Neural cell (in vitro differentiated cells): ENCODE measurements around the gene PTGIR. TPM values are rescaled to one million over a fixed set of nuclear protein-coding genes. Genes with fewer than 3 reads are reported as not detected.

Experiments
- H2AFZ ChIP-seq: fragments of 200-600, 300-800 bp; sonication (generic), shearing (Covaris generic); 2 replicates; pipeline ENCODE4 v1.6.0; 2014; ENCODE audit warnings: low read depth, mild to moderate bottlenecking, antibody characterized with exemption, low read length, moderate library complexity
- H3F3A ChIP-seq: fragments of 200-600 bp; shearing (Covaris generic); 2 replicates; pipeline ENCODE4 v1.6.1; 2016; ENCODE audit warnings: mild to moderate bottlenecking, moderate library complexity, mixed read lengths, antibody characterized with exemption, low read length; ENCODE audit not compliant: insufficient read depth, poor library complexity, severe bottlenecking
- H3K27ac ChIP-seq: fragments of 200-600, 300-800 bp; sonication (generic), shearing (Covaris generic); 2 replicates; pipeline ENCODE4 v1.5.1; 2014; ENCODE audit warnings: mild to moderate bottlenecking, low read length, moderate library complexity
- H3K27me3 ChIP-seq: fragments of 300-800, 200-600 bp; sonication (generic), shearing (Covaris generic); 2 replicates; pipeline ENCODE4 v1.6.0; 2014; ENCODE audit warnings: mild to moderate bottlenecking, low read depth, low read length, moderate library complexity; ENCODE audit not compliant: insufficient read depth
- H3K36me3 ChIP-seq: fragments of 300-800, 200-600 bp; sonication (generic), shearing (Covaris generic); 2 replicates; pipeline ENCODE4 v1.5.1; 2014; ENCODE audit warnings: mild to moderate bottlenecking, antibody characterized with exemption, low read length, moderate library complexity; ENCODE audit not compliant: insufficient read depth
- H3K4me2 ChIP-seq: fragments of 300-800, 200-600 bp; sonication (generic), shearing (Covaris generic); 2 replicates; pipeline ENCODE4 v1.6.0; 2014; ENCODE audit warnings: mild to moderate bottlenecking, low read length
- H3K4me3 ChIP-seq: fragments of 300-800, 200-600 bp; sonication (generic), shearing (Covaris generic); 2 replicates; pipeline ENCODE4 v1.5.1; 2014; ENCODE audit warnings: mild to moderate bottlenecking, low read length, moderate library complexity
- H3K79me2 ChIP-seq: fragments of 200-600 bp; shearing (Covaris generic); replicated peaks from 2 replicates; pipeline ENCODE4 v1.6.0; 2014; ENCODE audit warnings: mild to moderate bottlenecking, low read length, moderate library complexity; ENCODE audit not compliant: insufficient read depth
- H3K9ac ChIP-seq: fragments of 300-800, 200-600 bp; sonication (generic), shearing (Covaris generic); 2 replicates; pipeline ENCODE4 v1.6.1; 2016; ENCODE audit warnings: mild to moderate bottlenecking, low read length, mixed read lengths
- H3K9me2 ChIP-seq: fragments of 200-600 bp; shearing (Covaris generic); 2 replicates; pipeline ENCODE4 v1.6.1; 2016; ENCODE audit warnings: mild to moderate bottlenecking, low read length, mixed read lengths; ENCODE audit not compliant: insufficient read depth
- H3K9me3 ChIP-seq: fragments of 200-600, 300-800 bp; sonication (generic), shearing (Covaris generic); 2 replicates; pipeline ENCODE4 v1.6.1; 2016; ENCODE audit warnings: mild to moderate bottlenecking, mixed run types, low read length, moderate library complexity, mixed read lengths
- H4K20me1 ChIP-seq: fragments of 200-600 bp; shearing (Covaris generic); 2 replicates; pipeline ENCODE4 v1.6.1; 2016; ENCODE audit warnings: mild to moderate bottlenecking, mixed run types; ENCODE audit not compliant: insufficient read depth
- CTCF ChIP-seq: fragments of 450-650 bp; IDR thresholded peaks from 2 replicates; pipeline ENCODE4 v1.5.1; 2014; ENCODE audit warnings: antibody characterized with exemption, mild to moderate bottlenecking, moderate library complexity; ENCODE audit not compliant: poor library complexity, severe bottlenecking
- EP300 ChIP-seq: fragments of 450-650 bp; conservative IDR thresholded peaks from 2 replicates; pipeline ENCODE4 v1.6.1; 2014; ENCODE audit warnings: antibody characterized with exemption, mild to moderate bottlenecking, moderate library complexity; ENCODE audit not compliant: poor library complexity, severe bottlenecking
- EZH2 ChIP-seq: fragments of 200-600, 300-800 bp; shearing (Covaris generic), sonication (generic); IDR thresholded peaks from 2 replicates; pipeline ENCODE4 v1.6.1; 2014; ENCODE audit warnings: antibody characterized with exemption, low read length, borderline replicate concordance, mild to moderate bottlenecking; ENCODE audit not compliant: insufficient read depth, poor library complexity, severe bottlenecking
- MXI1 ChIP-seq: fragments of 450-650 bp; conservative IDR thresholded peaks from 2 replicates; pipeline ENCODE4 v1.6.1; 2014; ENCODE audit warnings: antibody characterized with exemption, mild to moderate bottlenecking; ENCODE audit not compliant: poor library complexity, severe bottlenecking
- POLR2AphosphoS5 ChIP-seq: IDR thresholded peaks from 2 replicates; pipeline ENCODE4 v1.6.1; 2012
- RAD21 ChIP-seq: fragments of 450-650 bp; conservative IDR thresholded peaks from 2 replicates; pipeline ENCODE4 v1.6.1; 2014; ENCODE audit warnings: antibody characterized with exemption, mild to moderate bottlenecking, moderate library complexity
- REST ChIP-seq: IDR thresholded peaks from 2 replicates; pipeline ENCODE4 v1.6.1; 2012; ENCODE audit warnings: borderline replicate concordance
- SMC3 ChIP-seq: fragments of 450-650 bp; conservative IDR thresholded peaks from 2 replicates; pipeline ENCODE4 v1.6.1; 2014; ENCODE audit warnings: antibody characterized with exemption, mild to moderate bottlenecking, moderate library complexity; ENCODE audit not compliant: poor library complexity
- TAF1 ChIP-seq: IDR thresholded peaks from 2 replicates; pipeline ENCODE4 v1.6.1; 2012; ENCODE audit warnings: low read depth
- polyA plus RNA-seq: library from polyadenylated mRNA; depleted of rRNA; stranded (reverse); fragments of >200 nt; gene quantifications from 2 replicates; pipeline ENCODE4 v1.2.3, GENCODE V29; 2014

The PTGIR gene
- polyA plus RNA-seq, 1 donor from 2014 or later, result not detected

DNA sequence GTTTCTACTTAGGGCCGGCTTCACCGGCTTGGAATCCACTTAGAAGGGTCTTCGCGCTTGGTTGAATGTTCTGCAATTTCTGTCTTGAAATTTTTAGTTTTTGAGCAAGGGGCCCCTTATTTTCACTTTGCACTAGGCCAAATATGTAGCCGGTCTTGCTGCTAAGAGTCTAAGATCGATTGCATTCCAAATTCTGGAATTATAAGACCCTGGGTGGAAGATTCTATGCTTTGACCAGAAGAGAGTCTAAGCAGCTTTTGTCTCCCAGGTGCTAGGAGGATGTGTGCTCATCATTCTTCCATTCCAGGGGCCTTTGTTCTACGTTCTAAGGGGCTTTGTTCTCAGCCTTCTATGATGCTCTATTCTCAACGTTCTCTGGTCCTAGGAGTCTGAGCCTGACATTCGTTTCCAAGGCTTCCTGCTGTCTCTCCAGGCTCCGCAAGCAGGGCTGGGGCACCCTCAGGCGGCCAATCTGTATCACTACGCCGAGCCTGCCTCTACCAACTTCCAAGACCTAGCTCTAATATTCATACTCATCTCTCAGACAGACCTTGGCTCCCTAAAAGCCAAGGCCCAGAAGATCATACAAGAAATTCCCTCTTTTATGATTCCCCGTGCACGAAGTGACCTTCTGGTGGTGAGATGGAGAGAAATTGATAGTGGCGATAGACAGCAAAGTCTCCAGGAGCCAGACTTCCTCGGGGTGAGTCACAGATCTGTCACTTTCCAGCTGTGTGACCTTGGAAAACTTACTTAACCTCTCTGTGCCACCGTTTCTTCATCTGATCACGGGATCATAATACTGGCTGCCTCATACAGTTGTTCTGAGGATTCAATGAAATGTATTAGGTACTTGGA lies 37.1 kb upstream of the PTGIR start:
- peak overlapping the region; percentile 63 for H3K4me3 ChIP-seq
- H3K9ac ChIP-seq, result peak overlapping the region; percentile 83
- H2AFZ ChIP-seq, result peak overlapping the region; percentile 57

More for the DNA sequence above, 37.1 kb upstream of the PTGIR start:
- Histone ChIP-seq H3K9me3 (no peaks in the 10 kb centered on the region), H3K4me2 (peak overlapping the region; percentile 75), H3K27me3 (no peaks in the 10 kb centered on the region), H3F3A (no peaks in the 10 kb centered on the region), H3K27ac (peak overlapping the region; percentile 98), H3K79me2 (peaks cover 21% of the 10 kb centered on the region), H3K36me3 (no peaks in the 10 kb centered on the region), H3K9me2 (no peaks in the 10 kb centered on the region), H4K20me1 (no peaks in the 10 kb centered on the region)
- TF ChIP-seq POLR2AphosphoS5 (peak; percentile 64), EZH2 (no peak), EP300 (no peak), REST (peak; percentile 82), SMC3 (peak; percentile 98), TAF1 (peak; percentile 74), RAD21 (peak; percentile 99), CTCF (peak; percentile 99), MXI1 (no peak)
